G401.6 (cell line): ENCODE data around the gene PAM.
"Not testable (repeated sequence)": the region's sequence is repeated elsewhere in the genome, so short reads cannot be mapped to it uniquely, and the experiment has no call there.

Source experiments
- FAIRE-seq: peaks from 2 replicates; lab custom pipeline; 2012; peaks lifted over from hg19 to GRCh38; lab: Jason Lieb, UNC

Gene PAM

GRCh38 chr5:102903074-102903871 lies 148.2 kb downstream of the PAM start:
- FAIRE-seq = no peak

- FAIRE-seq = no peak
Measured at GRCh38 chr5:102905056-102905455, 150.0 kb downstream of the PAM start.

- not testable (repeated sequence) for FAIRE-seq
Measured at GRCh38 chr5:102907099-102907498, 152.0 kb downstream of the PAM start.

- FAIRE-seq = no peak
Measured at GRCh38 chr5:102910240-102911226, 155.4 kb downstream of the PAM start.

- no peak for FAIRE-seq
Measured at GRCh38 chr5:102911973-102912372, 156.9 kb downstream of the PAM start.

- FAIRE-seq = no peak
Measured at GRCh38 chr5:102916109-102916508, 161.0 kb downstream of the PAM start.

- FAIRE-seq = no peak
Measured at GRCh38 chr5:102918986-102919610, 164.0 kb downstream of the PAM start.

GRCh38 chr5:102920762-102921161 lies 165.7 kb downstream of the PAM start:
- no peak for FAIRE-seq

GRCh38 chr5:102921341-102922044 lies 166.4 kb downstream of the PAM start:
- no peak for FAIRE-seq

- FAIRE-seq = no peak
Measured at GRCh38 chr5:102922111-102922720, 167.1 kb downstream of the PAM start.

GRCh38 chr5:102922799-102923477 lies 167.8 kb downstream of the PAM start:
- FAIRE-seq = no peak

GRCh38 chr5:102924963-102925362 lies 169.9 kb downstream of the PAM start:
- no peak for FAIRE-seq

- FAIRE-seq = no peak
Measured at GRCh38 chr5:102927007-102927406, 171.9 kb downstream of the PAM start.

- FAIRE-seq = no peak
Measured at GRCh38 chr5:102930244-102930643, 175.1 kb downstream of the PAM start.

GRCh38 chr5:102931085-102931725 lies 176.1 kb downstream of the PAM start:
- no peak for FAIRE-seq

- FAIRE-seq = no peak
Measured at GRCh38 chr5:102932781-102933180, 177.7 kb downstream of the PAM start.

- no peak for FAIRE-seq
Measured at GRCh38 chr5:102933316-102933715, 178.2 kb downstream of the PAM start.

GRCh38 chr5:102933721-102934459 lies 178.8 kb downstream of the PAM start:
- FAIRE-seq = no peak

- no peak for FAIRE-seq
Measured at GRCh38 chr5:102937894-102938293, 182.8 kb downstream of the PAM start.

- no peak for FAIRE-seq
Measured at GRCh38 chr5:102941111-102941510, 186.0 kb downstream of the PAM start.
